ENCODE results near the gene SCAF4.

DNA sequence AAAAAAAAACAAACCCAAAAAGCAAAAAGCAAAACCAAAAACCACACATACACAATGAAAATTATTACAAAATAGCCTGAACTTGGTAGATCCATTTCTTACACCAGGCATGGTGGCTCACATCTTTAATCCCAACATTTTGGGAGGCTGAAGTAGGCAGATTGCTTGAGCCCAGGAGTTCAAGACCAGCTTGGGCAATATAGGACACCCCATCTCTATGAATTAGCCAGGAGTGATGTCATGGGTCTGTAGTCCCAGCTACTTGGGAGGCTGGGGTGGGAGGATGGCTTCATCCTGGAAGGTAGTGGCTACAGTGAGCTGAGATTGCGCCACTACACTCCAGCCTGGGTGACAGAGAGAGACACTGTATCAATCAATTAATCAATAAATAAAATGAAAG, 42.1 kb upstream of the SCAF4 start:
- TF ChIP-seq POLR2AphosphoS5 (IDR thresholded peaks at IDR 0.05), result no peak
- TF ChIP-seq, protein P1, sequence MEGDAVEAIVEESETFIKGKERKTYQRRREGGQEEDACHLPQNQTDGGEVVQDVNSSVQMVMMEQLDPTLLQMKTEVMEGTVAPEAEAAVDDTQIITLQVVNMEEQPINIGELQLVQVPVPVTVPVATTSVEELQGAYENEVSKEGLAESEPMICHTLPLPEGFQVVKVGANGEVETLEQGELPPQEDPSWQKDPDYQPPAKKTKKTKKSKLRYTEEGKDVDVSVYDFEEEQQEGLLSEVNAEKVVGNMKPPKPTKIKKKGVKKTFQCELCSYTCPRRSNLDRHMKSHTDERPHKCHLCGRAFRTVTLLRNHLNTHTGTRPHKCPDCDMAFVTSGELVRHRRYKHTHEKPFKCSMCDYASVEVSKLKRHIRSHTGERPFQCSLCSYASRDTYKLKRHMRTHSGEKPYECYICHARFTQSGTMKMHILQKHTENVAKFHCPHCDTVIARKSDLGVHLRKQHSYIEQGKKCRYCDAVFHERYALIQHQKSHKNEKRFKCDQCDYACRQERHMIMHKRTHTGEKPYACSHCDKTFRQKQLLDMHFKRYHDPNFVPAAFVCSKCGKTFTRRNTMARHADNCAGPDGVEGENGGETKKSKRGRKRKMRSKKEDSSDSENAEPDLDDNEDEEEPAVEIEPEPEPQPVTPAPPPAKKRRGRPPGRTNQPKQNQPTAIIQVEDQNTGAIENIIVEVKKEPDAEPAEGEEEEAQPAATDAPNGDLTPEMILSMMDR (IDR thresholded peaks at IDR 0.05 in 8 of 11, conservative IDR thresholded peaks at IDR 0.05 in 3 of 11), result no peak
